ENCODE data around the gene ANK2.

- TF ChIP-seq, protein P1, sequence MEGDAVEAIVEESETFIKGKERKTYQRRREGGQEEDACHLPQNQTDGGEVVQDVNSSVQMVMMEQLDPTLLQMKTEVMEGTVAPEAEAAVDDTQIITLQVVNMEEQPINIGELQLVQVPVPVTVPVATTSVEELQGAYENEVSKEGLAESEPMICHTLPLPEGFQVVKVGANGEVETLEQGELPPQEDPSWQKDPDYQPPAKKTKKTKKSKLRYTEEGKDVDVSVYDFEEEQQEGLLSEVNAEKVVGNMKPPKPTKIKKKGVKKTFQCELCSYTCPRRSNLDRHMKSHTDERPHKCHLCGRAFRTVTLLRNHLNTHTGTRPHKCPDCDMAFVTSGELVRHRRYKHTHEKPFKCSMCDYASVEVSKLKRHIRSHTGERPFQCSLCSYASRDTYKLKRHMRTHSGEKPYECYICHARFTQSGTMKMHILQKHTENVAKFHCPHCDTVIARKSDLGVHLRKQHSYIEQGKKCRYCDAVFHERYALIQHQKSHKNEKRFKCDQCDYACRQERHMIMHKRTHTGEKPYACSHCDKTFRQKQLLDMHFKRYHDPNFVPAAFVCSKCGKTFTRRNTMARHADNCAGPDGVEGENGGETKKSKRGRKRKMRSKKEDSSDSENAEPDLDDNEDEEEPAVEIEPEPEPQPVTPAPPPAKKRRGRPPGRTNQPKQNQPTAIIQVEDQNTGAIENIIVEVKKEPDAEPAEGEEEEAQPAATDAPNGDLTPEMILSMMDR (IDR thresholded peaks at IDR 0.05; ENCODE audit: low read depth, low read length, missing input control), result no peak
- TF ChIP-seq, protein P2, sequence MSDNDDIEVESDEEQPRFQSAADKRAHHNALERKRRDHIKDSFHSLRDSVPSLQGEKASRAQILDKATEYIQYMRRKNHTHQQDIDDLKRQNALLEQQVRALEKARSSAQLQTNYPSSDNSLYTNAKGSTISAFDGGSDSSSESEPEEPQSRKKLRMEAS (IDR thresholded peaks at IDR 0.05), result no peak
- TF ChIP-seq ZBTB33 (IDR thresholded peaks at IDR 0.05) (no peak), SP1 (IDR thresholded peaks at IDR 0.05) (no peak), GABPA (IDR thresholded peaks at IDR 0.05 in 1 of 2, conservative IDR thresholded peaks at IDR 0.05 in 1 of 2) (no peak), EGR1 (IDR thresholded peaks at IDR 0.05; ENCODE audit: low read depth in 2 of 2) (no peak)
Observed at GRCh38 chr4:113339430-113339813, 290.0 kb downstream of the ANK2 start.

All from liver (tissue), 3 donors.